DOHH2 (cell line): ENCODE data around the gene LRRC56.

Experiments
- H3F3A ChIP-seq: fragments of 200-600 bp; sonication (generic), shearing (Covaris generic); 2 replicates; pipeline ENCODE4 v1.6.0; 2016; ENCODE audit warnings: antibody characterized with exemption, mild to moderate bottlenecking; ENCODE audit not compliant: control insufficient read depth, insufficient read depth
- H3K27ac ChIP-seq: fragments of 200-600 bp; sonication (generic); 2 replicates; pipeline ENCODE4 v1.5.1; 2014; ENCODE audit warnings: low read depth, mild to moderate bottlenecking, low read length, moderate library complexity
- H3K27me3 ChIP-seq: fragments of 200-600 bp; sonication (generic); 2 replicates; pipeline ENCODE4 v1.6.1; 2014; ENCODE audit warnings: mild to moderate bottlenecking, low read length, mixed read lengths; ENCODE audit not compliant: control insufficient read depth
- H3K36me3 ChIP-seq: fragments of 200-600 bp; sonication (generic); 2 replicates; pipeline ENCODE4 v1.6.1; 2014; ENCODE audit warnings: mild to moderate bottlenecking, low read length, moderate library complexity, mixed read lengths; ENCODE audit not compliant: control insufficient read depth
- H3K4me1 ChIP-seq: fragments of 200-600 bp; sonication (generic); 2 replicates; pipeline ENCODE4 v1.6.1; 2014; ENCODE audit warnings: mild to moderate bottlenecking, low read length, mixed read lengths; ENCODE audit not compliant: control insufficient read depth
- H3K4me2 ChIP-seq: fragments of 200-600 bp; sonication (generic); 2 replicates; pipeline ENCODE4 v1.6.0; 2014; ENCODE audit warnings: mild to moderate bottlenecking, low read length, moderate library complexity
- H3K4me3 ChIP-seq: fragments of 200-600 bp; sonication (generic); 2 replicates; pipeline ENCODE4 v1.5.1; 2014; ENCODE audit warnings: mild to moderate bottlenecking, low read length, mixed read lengths
- H3K79me2 ChIP-seq: fragments of 200-600 bp; sonication (generic); 2 replicates; pipeline ENCODE4 v1.6.1; 2014; ENCODE audit warnings: mild to moderate bottlenecking, low read length, mixed read lengths; ENCODE audit not compliant: control insufficient read depth
- H3K9me2 ChIP-seq: fragments of 200-600 bp; sonication (generic); replicated peaks from 2 replicates; pipeline ENCODE4 v1.6.1; 2014; ENCODE audit warnings: mild to moderate bottlenecking, low read length, mixed read lengths; ENCODE audit not compliant: control insufficient read depth
- H3K9me3 ChIP-seq: fragments of 200-600 bp; sonication (generic); 2 replicates; pipeline ENCODE4 v1.6.1; 2014; ENCODE audit warnings: antibody characterized with exemption, low read length, mixed read lengths; ENCODE audit not compliant: control insufficient read depth, insufficient read depth
- H4K20me1 ChIP-seq: fragments of 200-600 bp; sonication (generic); 2 replicates; pipeline ENCODE4 v1.6.0; 2014; ENCODE audit warnings: low read depth, mild to moderate bottlenecking, antibody characterized with exemption, low read length, moderate library complexity; ENCODE audit not compliant: control insufficient read depth, insufficient read depth
- EZH2phosphoT487 ChIP-seq: fragments of 200-600 bp; sonication (generic); IDR thresholded peaks from 2 replicates; pipeline ENCODE4 v1.6.1; 2017; ENCODE audit warnings: borderline replicate concordance, mild to moderate bottlenecking, antibody characterized with exemption, low read length, moderate library complexity, mixed read lengths
- TF ChIP-seq, protein P1 (sequence below): fragments of 200-600 bp; sonication (generic); IDR thresholded peaks from one replicate; pipeline ENCODE4 v1.5.1; 2014; ENCODE audit warnings: antibody characterized with exemption, mild to moderate bottlenecking, low read depth, low read length; ENCODE audit not compliant: poor library complexity, severe bottlenecking

LRRC56 gene

DNA sequence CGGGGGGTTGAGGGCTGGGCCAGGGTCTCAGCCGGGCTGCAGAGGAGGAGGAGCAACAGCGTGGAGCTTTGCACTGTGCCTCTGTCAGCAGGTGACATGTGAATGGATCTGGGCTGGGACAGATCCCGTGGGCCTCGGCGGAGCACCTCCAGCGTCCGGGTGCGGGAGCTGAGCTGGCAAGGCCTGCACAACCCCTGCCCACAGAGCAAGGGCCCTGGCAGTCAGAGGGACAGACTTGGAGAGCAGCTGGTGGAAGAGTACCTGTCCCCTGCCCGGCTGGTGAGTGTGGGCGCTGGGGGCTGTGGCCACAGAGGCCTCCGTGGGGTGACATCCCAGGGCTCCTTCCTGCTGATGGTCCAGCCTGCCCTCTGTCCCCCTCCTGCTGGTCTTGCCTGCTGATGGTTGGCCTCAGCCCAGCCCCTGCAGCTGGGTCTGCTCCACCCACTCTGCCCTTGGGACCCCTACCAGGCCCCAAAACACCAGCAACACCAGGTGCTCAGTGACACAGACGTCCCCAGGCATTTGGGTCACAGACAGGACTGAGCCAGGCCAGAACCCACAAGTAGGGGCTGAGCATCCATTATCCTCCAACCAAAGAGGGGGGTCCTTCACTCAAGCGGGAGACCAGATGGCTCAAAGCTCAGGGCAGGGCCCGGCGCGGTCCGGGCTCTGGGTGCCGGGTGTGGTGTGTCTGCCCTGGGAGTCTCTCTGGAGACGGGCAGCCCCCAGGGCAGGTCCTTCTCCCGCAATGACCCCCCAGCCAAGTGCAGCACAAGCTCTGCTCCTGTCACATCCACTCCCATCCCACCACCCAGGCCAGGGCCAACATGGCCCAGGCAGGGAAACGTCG, 3.5 kb downstream of the LRRC56 start:
- H3K4me1 ChIP-seq: peaks cover 31% of the 10 kb centered on the region

DNA sequence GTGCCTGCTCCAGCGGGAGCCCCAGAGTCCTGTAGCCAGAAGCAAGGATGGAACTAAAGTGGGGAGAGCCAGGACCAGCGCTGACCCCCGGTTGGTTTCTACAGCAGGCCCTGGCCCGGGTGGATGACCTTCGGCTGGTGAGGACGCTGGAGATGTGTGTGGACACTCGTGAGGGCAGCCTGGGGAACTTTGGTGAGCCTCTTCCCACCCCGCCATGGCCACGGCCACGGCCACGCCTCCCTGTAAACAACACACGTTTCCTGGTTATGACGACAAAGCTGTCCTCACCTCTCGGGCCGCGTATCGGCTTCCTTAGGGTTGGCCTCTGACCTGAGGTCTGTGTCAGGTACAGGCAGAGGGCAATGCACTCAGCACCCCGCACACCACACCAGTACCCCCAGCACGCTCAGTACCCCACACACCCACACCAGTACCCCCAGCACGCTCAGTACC, 4.1 kb downstream of the LRRC56 start:
- no peaks in the 10 kb centered on the region for H3K9me3 ChIP-seq
- peaks cover 5% of the 10 kb centered on the region; the same call in 1 of the 2 replicates for H3F3A ChIP-seq
- peaks cover 26% of the 10 kb centered on the region for H3K4me1 ChIP-seq
- H3K36me3 ChIP-seq: no peaks in the 10 kb centered on the region
- TF ChIP-seq EZH2phosphoT487: no peak
- TF ChIP-seq, protein P1, sequence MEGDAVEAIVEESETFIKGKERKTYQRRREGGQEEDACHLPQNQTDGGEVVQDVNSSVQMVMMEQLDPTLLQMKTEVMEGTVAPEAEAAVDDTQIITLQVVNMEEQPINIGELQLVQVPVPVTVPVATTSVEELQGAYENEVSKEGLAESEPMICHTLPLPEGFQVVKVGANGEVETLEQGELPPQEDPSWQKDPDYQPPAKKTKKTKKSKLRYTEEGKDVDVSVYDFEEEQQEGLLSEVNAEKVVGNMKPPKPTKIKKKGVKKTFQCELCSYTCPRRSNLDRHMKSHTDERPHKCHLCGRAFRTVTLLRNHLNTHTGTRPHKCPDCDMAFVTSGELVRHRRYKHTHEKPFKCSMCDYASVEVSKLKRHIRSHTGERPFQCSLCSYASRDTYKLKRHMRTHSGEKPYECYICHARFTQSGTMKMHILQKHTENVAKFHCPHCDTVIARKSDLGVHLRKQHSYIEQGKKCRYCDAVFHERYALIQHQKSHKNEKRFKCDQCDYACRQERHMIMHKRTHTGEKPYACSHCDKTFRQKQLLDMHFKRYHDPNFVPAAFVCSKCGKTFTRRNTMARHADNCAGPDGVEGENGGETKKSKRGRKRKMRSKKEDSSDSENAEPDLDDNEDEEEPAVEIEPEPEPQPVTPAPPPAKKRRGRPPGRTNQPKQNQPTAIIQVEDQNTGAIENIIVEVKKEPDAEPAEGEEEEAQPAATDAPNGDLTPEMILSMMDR: no peak
- H3K4me2 ChIP-seq: no peak overlapping the region
- no peaks in the 10 kb centered on the region for H3K27me3 ChIP-seq
- no peaks in the 10 kb centered on the region; the same call in 1 of the 2 replicates for H3K79me2 ChIP-seq
- H3K4me3 ChIP-seq: no peak overlapping the region
- no peak overlapping the region for H3K27ac ChIP-seq
- no peaks in the 10 kb centered on the region for H3K9me2 ChIP-seq
- no peaks in the 10 kb centered on the region for H4K20me1 ChIP-seq

More for the DNA sequence above, 3.5 kb downstream of the LRRC56 start:
- H3K4me3 ChIP-seq: no peak overlapping the region
- H3K4me2 ChIP-seq: no peak overlapping the region
- no peaks in the 10 kb centered on the region for H3K9me2 ChIP-seq
- peaks cover 3% of the 10 kb centered on the region; the same call in 1 of the 2 replicates for H3K79me2 ChIP-seq
- peaks cover 10% of the 10 kb centered on the region for H3F3A ChIP-seq
- H3K9me3 ChIP-seq: no peaks in the 10 kb centered on the region
- TF ChIP-seq, protein P1: no peak
- TF ChIP-seq EZH2phosphoT487: no peak
- no peak overlapping the region for H3K27ac ChIP-seq
- no peaks in the 10 kb centered on the region for H3K36me3 ChIP-seq
- no peaks in the 10 kb centered on the region for H4K20me1 ChIP-seq
- no peaks in the 10 kb centered on the region for H3K27me3 ChIP-seq

DNA sequence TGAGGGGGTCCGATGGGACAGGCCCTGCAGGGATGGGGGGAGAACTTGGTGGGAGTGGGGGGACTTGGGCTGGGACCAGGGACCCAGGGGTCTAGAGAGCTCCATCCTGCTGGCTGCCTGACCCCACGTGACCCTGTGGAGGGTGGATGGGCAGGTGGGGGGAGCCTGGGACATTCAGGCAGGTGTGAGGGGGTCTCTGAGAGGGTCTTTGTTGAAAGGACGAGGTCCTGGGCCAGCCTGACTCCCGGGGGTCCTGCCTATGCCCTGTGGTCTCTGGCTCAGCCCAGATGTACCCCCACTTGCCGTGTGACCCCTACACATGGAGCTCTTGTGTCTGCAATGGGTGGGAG, 7.5 kb downstream of the LRRC56 start:
- peaks cover 18% of the 10 kb centered on the region for H3K4me1 ChIP-seq
- H3K4me2 ChIP-seq: no peak overlapping the region
- no peaks in the 10 kb centered on the region for H3K27me3 ChIP-seq
- no peaks in the 10 kb centered on the region for H4K20me1 ChIP-seq
- H3K9me2 ChIP-seq: no peaks in the 10 kb centered on the region
- no peak overlapping the region for H3K4me3 ChIP-seq
- H3K27ac ChIP-seq: no peak overlapping the region
- no peaks in the 10 kb centered on the region for H3K79me2 ChIP-seq
- H3F3A ChIP-seq: no peaks in the 10 kb centered on the region
- no peaks in the 10 kb centered on the region for H3K9me3 ChIP-seq
- no peak for TF ChIP-seq EZH2phosphoT487
- TF ChIP-seq, protein P1: no peak
- no peaks in the 10 kb centered on the region for H3K36me3 ChIP-seq
